ENCODE results near the gene NPPB. TPM values are rescaled to one million over a fixed set of nuclear protein-coding genes. Genes with fewer than 3 reads are reported as not detected.

Gene NPPB
- total and polyA plus RNA-seq, 9 of the 15 experiments (the other 6 are each of a cell fraction or from before 2014, with no cell fraction given) = not detected

GRCh38 chr1:11841245-11842153 lies 17.2 kb downstream of the NPPB start (continued):
- TF ChIP-seq, protein P1, sequence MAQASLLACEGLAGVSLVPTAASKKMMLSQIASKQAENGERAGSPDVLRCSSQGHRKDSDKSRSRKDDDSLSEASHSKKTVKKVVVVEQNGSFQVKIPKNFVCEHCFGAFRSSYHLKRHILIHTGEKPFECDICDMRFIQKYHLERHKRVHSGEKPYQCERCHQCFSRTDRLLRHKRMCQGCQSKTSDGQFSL (CRISPR knock-in tag; IDR thresholded peaks at IDR 0.05) = no peak
- TF ChIP-seq, protein P1 (tag; IDR thresholded peaks at IDR 0.05) = 0 out of 4 replicates have a peak, but pooled peaks of 1 of the 2 experiments have one; percentile 55
- 0 out of 2 replicates have a peak, but pooled peaks have one; percentile 33 for TF ChIP-seq ZNF12 (CRISPR knock-in tag; IDR thresholded peaks at IDR 0.05)
- no peak for TF ChIP-seq SMARCA5 (IDR thresholded peaks at IDR 0.05)
- TF ChIP-seq MGA (IDR thresholded peaks at IDR 0.05) = peak; percentile 43; the same call in 1 of the 2 replicates
- peak; percentile 64 for TF ChIP-seq MECOM (CRISPR knock-in tag; IDR thresholded peaks at IDR 0.05)
- 0 out of 2 replicates have a peak, but pooled peaks have one; percentile 76 for TF ChIP-seq ZNF830 (CRISPR knock-in tag; IDR thresholded peaks at IDR 0.05)
- 0 out of 2 replicates have a peak, but pooled peaks have one; percentile 55 for TF ChIP-seq SMAD4 (CRISPR knock-in tag; conservative IDR thresholded peaks at IDR 0.05)
- TF ChIP-seq, protein P2, sequence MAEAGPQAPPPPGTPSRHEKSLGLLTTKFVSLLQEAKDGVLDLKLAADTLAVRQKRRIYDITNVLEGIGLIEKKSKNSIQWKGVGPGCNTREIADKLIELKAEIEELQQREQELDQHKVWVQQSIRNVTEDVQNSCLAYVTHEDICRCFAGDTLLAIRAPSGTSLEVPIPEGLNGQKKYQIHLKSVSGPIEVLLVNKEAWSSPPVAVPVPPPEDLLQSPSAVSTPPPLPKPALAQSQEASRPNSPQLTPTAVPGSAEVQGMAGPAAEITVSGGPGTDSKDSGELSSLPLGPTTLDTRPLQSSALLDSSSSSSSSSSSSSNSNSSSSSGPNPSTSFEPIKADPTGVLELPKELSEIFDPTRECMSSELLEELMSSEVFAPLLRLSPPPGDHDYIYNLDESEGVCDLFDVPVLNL (CRISPR knock-in tag; IDR thresholded peaks at IDR 0.05; ENCODE audit: low read depth) = peak; percentile 16; the same call in 1 of the 2 replicates
- TF ChIP-seq JUNB (CRISPR knock-in tag; conservative IDR thresholded peaks at IDR 0.05) = peak; percentile 51; the same call in 1 of the 2 replicates
- TF ChIP-seq KLF13 (tag; IDR thresholded peaks at IDR 0.05; ENCODE audit: borderline replicate concordance, low read depth) = 0 out of 2 replicates have a peak, but pooled peaks have one; percentile 5
- no peak for TF ChIP-seq ZNF695 (CRISPR knock-in tag; IDR thresholded peaks at IDR 0.05)
- peak; percentile 84; the same call in 1 of the 2 replicates for TF ChIP-seq DMBX1 (CRISPR knock-in tag; IDR thresholded peaks at IDR 0.05; ENCODE audit: borderline replicate concordance)

All from K562 (cell line).